Trophoblast cell (in vitro differentiated cells and primary cell): Measurements from ENCODE around the gene C3orf22.

Experiments
- DNase-seq, 2 donors: peaks; one replicate each; pipeline ENCODE4 v3.0.0-alpha.2; 2016
- H2AFZ ChIP-seq: 2 replicates; pipeline ENCODE4 v1.6.1; 2013; ENCODE audit warnings: low read length, moderate library complexity, mild to moderate bottlenecking; ENCODE audit not compliant: insufficient read depth, poor library complexity
- H2AK5ac ChIP-seq: 2 replicates; pipeline ENCODE4 v1.6.1; 2013; ENCODE audit warnings: mild to moderate bottlenecking, low read length
- H2BK120ac ChIP-seq: 2 replicates; pipeline ENCODE4 v1.6.1; 2013; ENCODE audit warnings: low read length, mild to moderate bottlenecking, moderate library complexity; ENCODE audit not compliant: insufficient read depth, poor library complexity
- H2BK12ac ChIP-seq: 2 replicates; pipeline ENCODE4 v1.6.1; 2013; ENCODE audit warnings: mild to moderate bottlenecking, low read length, moderate library complexity
- H2BK5ac ChIP-seq: 2 replicates; pipeline ENCODE4 v1.6.1; 2013; ENCODE audit warnings: low read length, low read depth, moderate library complexity, mild to moderate bottlenecking; ENCODE audit not compliant: poor library complexity
- H3K14ac ChIP-seq: 2 replicates; pipeline ENCODE4 v1.6.1; 2013; ENCODE audit warnings: mild to moderate bottlenecking, low read length
- H3K18ac ChIP-seq: 2 replicates; pipeline ENCODE4 v1.6.1; 2013; ENCODE audit warnings: mild to moderate bottlenecking, low read length
- H3K23ac ChIP-seq: 2 replicates; pipeline ENCODE4 v1.6.1; 2013; ENCODE audit warnings: low read length
- H3K27ac ChIP-seq: 2 replicates; pipeline ENCODE4 v1.5.1; 2013; ENCODE audit warnings: low read depth, mild to moderate bottlenecking, inconsistent platforms, low read length, moderate library complexity
- H3K27me3 ChIP-seq: 2 replicates; pipeline ENCODE4 v1.6.1; 2013; ENCODE audit warnings: inconsistent platforms, mild to moderate bottlenecking, low read length, moderate library complexity; ENCODE audit not compliant: insufficient read depth
- H3K36me3 ChIP-seq, 2 experiments: 1 replicate in 1 of 2; 2 replicates in 1 of 2; pipeline ENCODE4 v1.6.1; 2013; ENCODE audit warnings: low read length in 2 of 2, mild to moderate bottlenecking in 2 of 2, moderate library complexity in 1 of 2; ENCODE audit not compliant: insufficient read depth in 2 of 2, control insufficient read depth in 1 of 2
- H3K4ac ChIP-seq: 2 replicates; pipeline ENCODE4 v1.6.1; 2013; ENCODE audit warnings: low read depth, mild to moderate bottlenecking, low read length, moderate library complexity
- H3K4me1 ChIP-seq, 2 experiments: 1 replicate in 1 of 2; 2 replicates in 1 of 2; pipeline ENCODE4 v1.6.1; 2013; ENCODE audit warnings: low read length in 2 of 2, mild to moderate bottlenecking in 2 of 2, moderate library complexity in 1 of 2; ENCODE audit not compliant: insufficient read depth in 2 of 2, control insufficient read depth in 1 of 2
- H3K4me2 ChIP-seq: 2 replicates; pipeline ENCODE4 v1.6.1; 2013; ENCODE audit warnings: inconsistent platforms, mild to moderate bottlenecking, low read length, moderate library complexity
- H3K4me3 ChIP-seq: 2 replicates; pipeline ENCODE4 v1.5.1; 2013; ENCODE audit warnings: mild to moderate bottlenecking, low read depth, low read length, inconsistent platforms
- H3K79me1 ChIP-seq: one replicate; pipeline ENCODE4 v1.6.1; 2013; ENCODE audit warnings: low read length
- H3K79me2 ChIP-seq: 2 replicates; pipeline ENCODE4 v1.6.1; 2013; ENCODE audit warnings: low read length, mild to moderate bottlenecking; ENCODE audit not compliant: control insufficient read depth, insufficient read depth, poor library complexity
- H3K9ac ChIP-seq: 2 replicates; pipeline ENCODE4 v1.6.1; 2013; ENCODE audit warnings: mild to moderate bottlenecking, low read length
- H3K9me3 ChIP-seq: 2 replicates; pipeline ENCODE4 v1.6.1; 2013; ENCODE audit warnings: low read depth, mild to moderate bottlenecking, control low read depth, inconsistent platforms, low read length; ENCODE audit not compliant: insufficient read depth
- H4K12ac ChIP-seq: 2 replicates; pipeline ENCODE4 v1.6.1; 2013; ENCODE audit warnings: low read depth, mild to moderate bottlenecking, low read length, moderate library complexity
- H4K8ac ChIP-seq: 2 replicates; pipeline ENCODE4 v1.6.1; 2013; ENCODE audit warnings: low read depth, mild to moderate bottlenecking, low read length, moderate library complexity
- H4K91ac ChIP-seq: one replicate; pipeline ENCODE4 v1.6.1; 2013; ENCODE audit warnings: low read depth, mild to moderate bottlenecking, low read length, moderate library complexity
- WGBS: extraction: QIAGEN DNeasy Blood & Tissue Kit; methylation state at CpG from one replicate; pipeline ENCODE4 v1.1.7; 2013; ENCODE audit warnings: missing lambda C conversion rate; ENCODE audit not compliant: insufficient read length, insufficient coverage; ENCODE audit errors: extremely low coverage; 5-methylcytosine and 5-hydroxymethylcytosine counted together

The C3orf22 gene

DNA sequence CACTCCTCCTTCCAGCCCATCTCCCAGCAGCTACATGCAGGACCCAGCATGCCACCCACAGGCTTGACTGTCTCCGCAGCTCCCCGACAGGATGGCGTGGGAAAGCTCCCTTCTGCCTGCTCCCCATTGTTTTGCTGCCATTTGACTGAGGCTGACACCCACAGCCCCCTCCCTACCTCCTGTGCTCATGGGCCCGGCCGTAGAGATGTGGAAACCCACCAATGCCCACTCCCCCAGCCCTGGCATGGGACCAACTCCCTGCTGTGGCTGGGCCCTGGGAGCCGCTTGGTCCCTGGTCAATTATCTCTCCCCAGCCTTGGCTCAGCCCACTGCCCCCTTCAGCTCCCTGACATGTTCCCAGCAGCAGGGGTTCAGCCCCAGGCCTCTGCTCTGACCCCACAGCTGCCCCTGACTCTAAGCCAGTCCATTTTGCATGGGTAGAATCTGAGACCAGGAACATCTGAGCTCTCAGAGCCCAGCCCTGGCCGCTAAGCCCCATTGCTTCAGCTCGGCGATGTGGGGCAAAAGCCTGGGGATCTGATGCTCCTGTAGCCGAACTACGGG lies 8.2 kb downstream of the C3orf22 start:
- no peaks in the 10 kb centered on the region for H3K36me3 ChIP-seq
- H3K14ac ChIP-seq: no peak overlapping the region
- no peak overlapping the region for H2BK5ac ChIP-seq
- H3K4me3 ChIP-seq: no peak overlapping the region
- no peak overlapping the region for H4K12ac ChIP-seq
- H3K27me3 ChIP-seq: no peaks in the 10 kb centered on the region
- H3K9me3 ChIP-seq: no peaks in the 10 kb centered on the region
- H2BK12ac ChIP-seq: no peak overlapping the region
- no peaks in the 10 kb centered on the region for H3K79me1 ChIP-seq
- no peak overlapping the region for H3K18ac ChIP-seq
- no peak overlapping the region for H2AK5ac ChIP-seq
- no peak overlapping the region for H4K91ac ChIP-seq
- no peak overlapping the region for H3K23ac ChIP-seq
- H2BK120ac ChIP-seq: no peak overlapping the region
- no peaks in the 10 kb centered on the region for H3K4me1 ChIP-seq
- H2AFZ ChIP-seq: no peak overlapping the region
- no peak overlapping the region for H3K27ac ChIP-seq
- no peak overlapping the region for H4K8ac ChIP-seq
- no peak overlapping the region for H3K9ac ChIP-seq
- no CpG with 5 or more reads among the region's 11 CpGs for WGBS
- no peak for DNase-seq
- no peak overlapping the region for H3K4ac ChIP-seq
- H3K4me2 ChIP-seq: no peak overlapping the region
- H3K79me2 ChIP-seq: no peaks in the 10 kb centered on the region

DNA sequence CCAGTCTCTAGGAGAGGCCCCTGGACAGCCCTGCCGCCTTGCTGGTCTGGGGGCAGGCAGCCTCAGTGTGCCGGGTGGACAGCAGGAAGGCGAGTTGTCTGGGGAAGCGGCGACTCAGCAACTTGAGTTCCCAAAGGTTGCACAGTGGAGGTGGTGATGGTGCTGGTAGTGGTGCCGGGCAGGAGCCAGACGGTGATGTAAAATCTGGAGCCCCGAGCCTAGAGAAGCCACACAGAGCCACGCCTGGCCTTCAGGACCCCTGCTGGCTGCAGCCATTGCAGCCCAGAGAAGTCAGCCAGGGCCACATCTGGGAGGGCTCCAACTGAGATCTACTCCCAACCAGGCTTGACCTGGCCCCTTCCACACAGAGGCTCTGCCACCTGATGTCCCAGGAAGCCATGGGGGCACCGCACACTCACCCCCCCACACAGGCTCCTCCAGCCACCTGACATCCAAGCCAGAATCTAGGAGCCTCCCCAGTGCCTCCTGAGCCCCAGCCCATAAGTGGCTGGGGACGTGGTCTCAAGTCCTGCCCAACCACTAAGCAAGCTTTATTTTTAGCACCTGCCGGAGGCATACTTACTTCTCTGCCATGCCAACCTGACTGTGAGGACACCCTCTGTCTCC lies 8.8 kb downstream of the C3orf22 start:
- Histone ChIP-seq H3K27me3 (no peaks in the 10 kb centered on the region), H3K14ac (no peak overlapping the region), H2BK120ac (no peak overlapping the region), H3K9me3 (no peaks in the 10 kb centered on the region), H3K27ac (no peak overlapping the region), H4K8ac (no peak overlapping the region), H2BK12ac (no peak overlapping the region), H2BK5ac (no peak overlapping the region), H3K4me1 (no peaks in the 10 kb centered on the region), H2AFZ (no peak overlapping the region), H2AK5ac (no peak overlapping the region), H4K12ac (no peak overlapping the region), H3K18ac (no peak overlapping the region), H3K23ac (no peak overlapping the region), H3K4me2 (no peak overlapping the region), H3K4ac (no peak overlapping the region), H3K4me3 (no peak overlapping the region), H3K9ac (no peak overlapping the region), H3K79me1 (no peaks in the 10 kb centered on the region), H3K36me3 (no peaks in the 10 kb centered on the region), H4K91ac (no peak overlapping the region), H3K79me2 (no peaks in the 10 kb centered on the region)
- WGBS: no CpG with 5 or more reads among the region's 12 CpGs
- DNase-seq: no peak

DNA sequence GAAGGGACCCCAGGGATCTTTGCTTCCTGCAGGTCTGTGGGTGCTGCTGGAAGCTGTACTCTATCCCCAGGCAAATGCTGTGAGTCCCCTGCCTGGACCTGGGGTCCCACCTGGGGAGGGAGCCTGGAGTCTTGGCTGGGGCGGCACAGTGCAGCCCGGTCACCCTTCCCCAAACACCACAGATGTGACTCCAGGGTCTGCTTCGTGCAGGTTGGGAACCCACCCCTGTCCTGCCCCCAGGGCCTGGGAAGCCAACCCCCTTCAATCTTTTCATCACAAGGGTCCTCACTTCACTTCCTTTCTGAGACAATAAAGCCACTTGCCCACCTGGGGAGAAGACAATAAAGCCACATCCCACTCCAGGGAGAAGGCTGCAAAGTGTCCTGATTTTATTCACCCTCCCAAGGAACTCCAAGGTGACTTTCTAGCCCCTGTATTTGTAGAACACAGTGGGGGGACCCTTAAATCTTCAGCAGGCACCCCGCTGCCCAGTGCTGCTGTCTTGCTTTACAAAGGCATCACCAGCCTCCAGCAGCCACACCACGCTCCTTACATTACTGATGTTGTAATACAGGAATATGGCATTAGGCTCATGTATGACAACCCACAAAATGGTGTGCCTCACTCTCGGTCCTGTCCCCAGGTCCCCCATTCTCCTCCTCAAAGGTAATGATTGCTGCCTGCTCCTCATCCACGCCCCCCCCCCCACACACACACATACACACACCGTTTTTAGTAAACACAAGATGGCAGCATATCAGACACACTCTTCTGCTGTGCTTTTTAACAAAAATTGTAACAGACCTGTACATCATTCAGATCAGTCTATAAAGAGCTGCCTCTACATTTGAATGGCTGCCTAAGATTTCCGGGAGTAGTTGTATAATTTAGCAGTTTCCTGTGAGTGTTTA lies 9.9 kb downstream of the C3orf22 start:
- Histone ChIP-seq H4K12ac (no peak overlapping the region), H3K14ac (no peak overlapping the region), H3K18ac (no peak overlapping the region), H3K36me3 (no peaks in the 10 kb centered on the region), H2BK12ac (no peak overlapping the region), H3K27ac (no peak overlapping the region), H4K91ac (no peak overlapping the region), H2BK5ac (no peak overlapping the region), H3K9me3 (no peaks in the 10 kb centered on the region), H2AK5ac (no peak overlapping the region), H2BK120ac (no peak overlapping the region), H3K79me2 (no peaks in the 10 kb centered on the region), H3K79me1 (no peaks in the 10 kb centered on the region), H3K4ac (no peak overlapping the region), H3K23ac (no peak overlapping the region), H3K4me2 (no peak overlapping the region), H3K9ac (no peak overlapping the region), H2AFZ (no peak overlapping the region), H3K4me3 (no peak overlapping the region), H3K27me3 (no peaks in the 10 kb centered on the region), H4K8ac (no peak overlapping the region), H3K4me1 (no peaks in the 10 kb centered on the region)
- DNase-seq: no peak
- no CpG with 5 or more reads among the region's 9 CpGs for WGBS

DNA sequence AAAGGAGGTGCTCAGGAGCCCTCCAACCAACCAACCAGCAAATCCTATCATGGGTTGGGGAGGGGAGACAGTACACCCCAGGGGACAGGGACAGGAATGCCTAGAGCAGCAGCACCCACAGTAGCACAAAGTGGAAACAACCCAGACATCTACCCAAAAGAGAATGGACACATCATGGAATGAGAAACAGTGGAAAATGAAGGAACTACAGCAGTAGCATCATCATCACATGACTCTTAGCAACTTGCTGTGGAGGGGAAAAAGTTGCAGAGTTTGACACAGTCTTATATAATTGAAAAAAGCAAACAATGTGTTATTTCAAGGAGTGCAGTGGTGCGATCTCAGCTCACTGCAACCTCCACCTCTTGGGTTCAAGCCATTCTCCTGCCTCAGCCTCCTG lies 11.0 kb downstream of the C3orf22 start:
- H3K79me1 ChIP-seq: no peaks in the 10 kb centered on the region
- no peak overlapping the region for H2BK12ac ChIP-seq
- H3K18ac ChIP-seq: no peak overlapping the region
- H2AK5ac ChIP-seq: no peak overlapping the region
- H4K8ac ChIP-seq: no peak overlapping the region
- no peak overlapping the region for H2AFZ ChIP-seq
- no peak overlapping the region for H2BK120ac ChIP-seq
- H3K4me3 ChIP-seq: no peak overlapping the region
- no peaks in the 10 kb centered on the region for H3K9me3 ChIP-seq
- DNase-seq: peak in 1 of 2 donors; percentile 25
- H3K4me2 ChIP-seq: no peak overlapping the region
- no peak overlapping the region for H3K4ac ChIP-seq
- no peak overlapping the region for H3K23ac ChIP-seq
- no peaks in the 10 kb centered on the region for H3K27me3 ChIP-seq
- no peak overlapping the region for H3K14ac ChIP-seq
- no peaks in the 10 kb centered on the region for H3K4me1 ChIP-seq
- no peak overlapping the region for H2BK5ac ChIP-seq
- no peak overlapping the region for H4K12ac ChIP-seq
- no peaks in the 10 kb centered on the region for H3K36me3 ChIP-seq
- WGBS: no CpG with 5 or more reads among the region's 1 CpG
- H3K9ac ChIP-seq: no peak overlapping the region
- no peaks in the 10 kb centered on the region for H3K79me2 ChIP-seq
- no peak overlapping the region for H4K91ac ChIP-seq
- no peak overlapping the region for H3K27ac ChIP-seq
